GM18519 (cell line): Measurements from ENCODE around the gene AQP7.
"Not testable (repeated sequence)": the region's sequence is repeated elsewhere in the genome, so short reads cannot be mapped to it uniquely, and the experiment has no call there.

Experiments used
- ATAC-seq: cut with Tn5 transposase; IDR thresholded peaks from one replicate; pipeline ENCODE4 v1.9.1; 2021; ENCODE audit warnings: mild to moderate bottlenecking, moderate library complexity; ENCODE audit not compliant: unreplicated experiment, low FRiP score

The AQP7 gene

GRCh38 chr9:33434317-33435105, 32.1 kb upstream of the AQP7 start:
- no peak for ATAC-seq

GRCh38 chr9:33433871-33434270, 31.5 kb upstream of the AQP7 start:
- ATAC-seq: no peak

GRCh38 chr9:33431420-33431819, 29.1 kb upstream of the AQP7 start:
- no peak for ATAC-seq

- ATAC-seq: no peak
These were observed 28.6 kb upstream of the AQP7 start for GRCh38 chr9:33430942-33431341.

DNA sequence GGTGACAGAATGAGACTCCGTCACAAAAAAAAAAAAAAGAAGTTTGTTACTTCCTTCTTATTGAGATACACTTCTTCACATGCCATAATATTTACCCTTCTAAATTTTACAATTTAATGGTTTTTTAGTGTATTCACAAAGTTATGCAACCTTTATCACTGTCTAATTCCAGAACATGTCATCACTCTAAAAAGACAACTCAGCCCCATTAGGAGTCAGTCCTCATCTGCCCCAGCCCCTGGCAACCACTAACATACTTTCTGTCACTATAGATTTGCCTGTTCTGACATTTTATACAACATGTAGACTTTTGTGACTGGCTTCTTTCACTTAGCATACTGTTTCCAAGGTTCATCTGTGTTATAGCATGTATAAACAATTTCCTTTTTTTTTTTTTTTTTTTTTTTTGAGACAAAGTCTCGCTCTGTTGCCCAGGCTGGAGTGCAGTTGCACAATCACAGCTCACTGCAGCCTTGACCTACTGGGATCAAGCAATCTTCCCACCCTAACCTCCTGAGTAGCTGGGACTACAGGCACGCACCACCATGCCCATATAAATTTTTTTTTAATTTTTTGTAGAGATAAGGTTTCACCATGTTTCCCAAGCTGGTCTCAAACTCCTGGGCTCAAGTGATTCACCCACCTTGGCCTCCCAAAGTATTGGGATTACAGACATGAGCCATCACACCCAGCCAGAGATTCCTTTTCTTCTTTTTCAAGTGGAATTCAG, 27.1 kb upstream of the AQP7 start:
- no peak for ATAC-seq

DNA sequence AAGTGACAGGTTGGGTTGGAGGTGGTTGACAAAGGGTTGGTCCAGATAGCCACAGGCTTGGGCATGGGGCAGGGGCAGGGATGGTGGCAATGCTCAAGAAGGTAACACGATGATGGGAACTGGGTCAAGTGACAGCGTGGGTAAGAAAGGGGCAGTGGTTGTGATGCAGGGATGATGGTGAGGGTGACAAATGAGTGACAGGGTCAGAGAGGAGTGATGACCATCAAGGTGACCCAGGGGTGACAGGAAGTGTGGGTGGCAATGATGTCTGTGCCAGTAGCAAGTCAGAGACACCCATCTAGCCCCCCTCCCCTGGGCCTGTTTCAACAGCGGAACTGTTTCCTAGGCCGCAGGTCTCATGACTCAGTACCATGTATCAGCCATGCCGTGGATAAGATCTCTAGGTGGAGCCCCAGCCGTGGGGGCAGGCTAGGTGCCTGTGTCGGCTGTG, 24.5 kb upstream of the AQP7 start:
- no peak for ATAC-seq

- no peak for ATAC-seq
These were observed 22.8 kb upstream of the AQP7 start for GRCh38 chr9:33425128-33425533.

- not testable (repeated sequence) for ATAC-seq
These were observed 22.1 kb upstream of the AQP7 start for GRCh38 chr9:33424492-33424891.

DNA sequence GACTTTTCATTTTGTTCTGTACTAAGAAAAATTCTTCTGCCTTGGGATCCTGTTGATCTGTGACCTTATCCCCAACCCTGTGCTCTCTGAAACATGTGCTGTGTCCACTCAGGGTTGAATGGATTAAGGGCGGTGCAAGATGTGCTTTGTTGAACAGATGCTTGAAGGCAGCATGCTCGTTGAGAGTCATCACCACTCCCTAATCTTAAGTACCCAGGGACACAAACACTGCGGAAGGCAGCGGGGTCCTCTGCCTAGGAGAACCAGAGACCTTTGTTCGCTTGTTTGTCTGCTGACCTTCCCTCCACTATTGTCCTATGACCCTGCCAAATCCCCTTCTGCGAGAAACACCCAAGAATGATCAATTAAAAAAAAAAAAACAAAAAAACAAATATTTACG, 21.7 kb upstream of the AQP7 start:
- not testable (repeated sequence) for ATAC-seq

DNA sequence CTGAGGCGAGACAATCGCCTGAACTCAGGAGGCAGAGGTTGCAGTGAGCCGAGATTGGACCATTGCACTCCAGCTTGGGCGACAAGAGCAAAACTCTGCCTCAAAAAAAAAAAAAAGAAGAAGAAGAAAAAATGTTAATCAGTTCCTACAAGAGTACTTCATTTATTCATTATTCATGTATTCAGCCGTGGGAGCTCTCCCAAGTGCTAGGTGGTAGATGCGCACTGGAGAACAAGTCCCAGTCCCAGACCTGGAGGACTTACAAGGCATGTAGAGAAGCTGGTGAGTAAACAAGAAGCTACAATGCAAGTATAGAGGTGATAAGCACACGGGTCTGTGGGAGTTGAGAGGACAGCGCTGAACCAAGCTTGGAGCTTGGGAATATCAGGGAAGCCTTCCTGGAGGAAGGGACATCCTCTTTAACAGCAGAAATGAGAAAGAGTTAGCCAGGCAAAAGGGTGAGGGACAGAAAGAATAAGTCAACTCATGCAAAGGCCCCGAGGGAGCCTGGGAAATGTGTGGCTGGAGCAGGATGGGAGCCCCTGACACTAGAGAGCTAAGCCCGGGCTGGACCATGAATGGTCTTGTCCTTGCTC, 17.4 kb upstream of the AQP7 start:
- no peak for ATAC-seq

DNA sequence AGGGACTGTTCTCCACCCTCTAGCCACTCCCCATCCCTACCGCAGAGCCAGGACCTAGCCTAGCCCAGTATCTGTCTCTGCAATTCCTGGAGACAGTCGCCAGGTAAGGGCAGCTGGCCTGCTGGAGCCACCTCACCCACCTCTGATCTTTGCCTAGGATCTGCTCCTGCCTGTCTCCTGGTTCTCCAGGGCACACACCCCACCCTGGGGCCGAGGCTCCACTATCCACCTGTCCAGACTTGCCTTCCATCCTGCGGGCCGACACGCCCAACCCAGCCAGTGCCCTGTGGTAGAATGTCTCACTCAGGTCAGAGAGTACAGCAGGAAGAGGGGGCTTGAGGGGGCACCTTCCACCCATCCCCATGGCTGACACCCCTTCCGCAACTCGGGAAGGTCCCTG, 15.7 kb upstream of the AQP7 start:
- ATAC-seq: no peak

- ATAC-seq: no peak
These were observed 14.6 kb upstream of the AQP7 start for GRCh38 chr9:33416996-33417395.

- ATAC-seq: no peak
These were observed 13.2 kb upstream of the AQP7 start for GRCh38 chr9:33415501-33416038.

- no peak for ATAC-seq
These were observed 12.6 kb upstream of the AQP7 start for GRCh38 chr9:33414889-33415500.

- no peak for ATAC-seq
These were observed 11.9 kb upstream of the AQP7 start for GRCh38 chr9:33414268-33414667.

DNA sequence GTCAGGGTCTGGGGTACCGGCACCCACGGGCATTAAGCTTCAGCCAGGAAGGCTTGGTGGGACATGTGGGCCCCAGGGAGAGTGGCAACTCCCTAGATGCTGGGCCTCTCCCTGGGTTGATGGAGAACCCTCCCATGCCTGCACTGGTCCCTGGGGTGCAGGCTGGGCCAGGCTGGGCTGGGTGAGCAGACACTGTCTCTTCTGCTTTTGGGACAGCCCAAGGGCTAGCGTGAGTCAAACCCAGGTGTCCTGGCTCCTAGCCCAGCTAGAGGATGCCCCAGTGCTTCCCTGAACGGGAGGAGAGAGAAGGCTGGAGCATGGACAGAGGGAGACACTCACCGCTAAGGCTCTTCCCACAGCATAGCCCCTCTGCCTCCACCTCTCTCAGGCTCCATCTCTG, 5.7 kb upstream of the AQP7 start:
- no peak for ATAC-seq

GRCh38 chr9:33407061-33407460, 4.7 kb upstream of the AQP7 start:
- ATAC-seq: no peak

DNA sequence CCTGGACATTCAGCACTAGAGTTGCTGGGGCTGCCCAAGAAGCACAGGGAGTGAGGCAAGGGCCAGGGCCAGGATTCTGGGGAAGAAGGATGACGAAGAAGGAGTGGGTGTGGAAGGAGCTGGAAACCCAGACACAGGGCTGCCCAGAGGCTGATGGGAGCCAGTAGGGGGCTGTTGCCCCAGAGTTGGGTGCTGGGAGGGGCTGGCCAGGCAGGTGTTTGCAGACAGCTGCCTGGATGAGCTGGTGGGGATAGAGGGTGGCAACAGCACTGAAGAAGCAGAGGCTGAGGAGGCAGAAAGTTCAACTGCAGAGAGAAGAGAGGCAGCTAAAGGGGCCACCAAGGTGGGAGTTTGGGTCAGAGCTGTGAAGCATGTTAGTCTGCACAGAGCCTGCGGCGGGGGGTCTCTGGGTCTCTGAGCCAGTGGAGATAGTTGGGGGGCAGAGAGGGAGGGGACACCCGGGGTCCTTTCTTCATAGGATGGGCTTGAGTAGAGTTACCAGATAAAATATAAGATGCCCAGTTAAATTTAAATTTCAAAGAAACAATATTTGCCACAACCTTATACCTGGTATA, 2.5 kb upstream of the AQP7 start:
- ATAC-seq: no peak

DNA sequence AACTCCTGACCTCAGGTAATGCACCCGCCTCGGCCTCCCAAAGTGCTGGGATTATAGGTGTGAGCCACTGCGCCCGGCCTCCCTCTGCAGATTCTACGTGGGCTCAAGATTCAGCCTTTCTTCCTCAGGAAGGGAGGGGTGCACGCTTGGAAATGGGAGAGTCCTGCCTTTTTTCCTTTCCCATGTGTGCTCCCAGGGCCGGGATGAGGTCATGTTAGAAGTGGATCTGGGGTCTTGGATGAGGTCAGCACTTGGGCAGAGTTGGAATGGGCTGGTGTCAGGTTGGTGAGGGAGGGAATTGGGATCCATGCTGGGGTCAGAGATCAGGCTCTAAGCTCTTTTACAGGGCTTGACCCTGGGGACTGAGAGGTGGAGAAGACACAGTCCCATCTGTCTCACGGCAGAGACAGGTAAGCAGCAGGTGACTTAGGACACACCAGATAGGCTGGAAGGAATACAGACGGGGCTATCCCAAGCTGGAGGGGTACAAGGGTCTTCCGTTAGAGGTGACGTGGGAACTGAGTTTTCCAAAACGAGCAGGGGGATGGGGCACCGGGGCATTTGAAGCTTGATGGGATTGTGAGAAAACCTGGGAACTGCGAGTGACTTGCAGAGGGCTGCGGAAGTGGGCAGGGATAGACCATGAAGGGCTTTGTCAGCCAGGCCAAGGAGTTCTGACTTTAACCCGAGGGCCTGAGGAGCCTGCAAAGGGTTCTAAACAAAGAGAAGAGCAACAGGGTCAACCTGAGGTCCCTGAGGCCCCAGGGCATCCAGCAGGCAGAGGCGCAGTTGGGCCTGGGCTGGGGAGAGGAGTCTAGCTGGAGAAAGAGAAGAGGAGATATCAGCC, 1.8 kb upstream of the AQP7 start:
- ATAC-seq: no peak

DNA sequence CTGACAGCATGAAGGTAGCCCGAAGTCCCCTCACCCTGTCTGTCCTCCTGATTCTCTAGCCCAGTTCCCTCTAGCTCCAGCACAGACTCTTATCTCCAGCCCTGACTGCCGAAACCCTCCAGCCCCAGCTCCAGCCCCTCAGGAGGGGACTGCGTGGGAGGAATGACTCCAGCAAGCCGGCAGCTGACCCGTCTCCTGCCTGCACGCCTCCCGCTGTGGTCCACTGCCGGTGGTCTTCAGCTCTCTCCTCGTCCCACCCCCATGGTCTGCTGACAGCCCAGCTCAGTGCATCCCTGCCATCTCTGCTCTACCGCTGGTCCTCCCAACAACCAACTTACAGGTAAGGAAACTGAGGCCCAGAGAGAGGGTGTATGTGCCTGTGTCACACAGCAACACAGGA, 559 bp downstream of the AQP7 start:
- not testable (repeated sequence) for ATAC-seq
